NCI-H1105 treated with DMSO at 0.1 percent for 48 hours (cell line): Measurements from ENCODE around the gene CTSH.

ENCODE experiments used
- DNase-seq: peaks from one replicate; lab custom pipeline; 2025; lab: John Stamatoyannopoulos, UW

Gene CTSH

GRCh38 chr15:78977591-78978347, 32.9 kb upstream of the CTSH start:
- DNase-seq = no peak

GRCh38 chr15:78977091-78977571, 32.3 kb upstream of the CTSH start:
- DNase-seq = no peak

- no peak for DNase-seq
Observed at GRCh38 chr15:78976691-78977090, 31.8 kb upstream of the CTSH start.

GRCh38 chr15:78974272-78974918, 29.5 kb upstream of the CTSH start:
- no peak for DNase-seq

GRCh38 chr15:78969687-78970349, 25.0 kb upstream of the CTSH start:
- no peak for DNase-seq

- DNase-seq = no peak
Observed at GRCh38 chr15:78968539-78969271, 23.9 kb upstream of the CTSH start.

- DNase-seq = no peak
Observed at GRCh38 chr15:78968114-78968513, 23.3 kb upstream of the CTSH start.

- DNase-seq = no peak
Observed at GRCh38 chr15:78960308-78960707, 15.5 kb upstream of the CTSH start.

GRCh38 chr15:78959360-78959759, 14.5 kb upstream of the CTSH start:
- no peak for DNase-seq

- DNase-seq = no peak
Observed at GRCh38 chr15:78957416-78958093, 12.7 kb upstream of the CTSH start.

GRCh38 chr15:78956937-78957336, 12.1 kb upstream of the CTSH start:
- DNase-seq = no peak

GRCh38 chr15:78955355-78955754, 10.5 kb upstream of the CTSH start:
- no peak for DNase-seq

GRCh38 chr15:78951841-78952238, 7.0 kb upstream of the CTSH start:
- DNase-seq = peak; percentile 6

GRCh38 chr15:78950902-78951840, 6.3 kb upstream of the CTSH start:
- DNase-seq = no peak

GRCh38 chr15:78950343-78950742, 5.5 kb upstream of the CTSH start:
- DNase-seq = no peak

- DNase-seq = no peak
Observed at GRCh38 chr15:78949461-78949860, 4.6 kb upstream of the CTSH start.

- no peak for DNase-seq
Observed at GRCh38 chr15:78947506-78947905, 2.7 kb upstream of the CTSH start.

GRCh38 chr15:78946493-78946892, 1.6 kb upstream of the CTSH start:
- no peak for DNase-seq

GRCh38 chr15:78944202-78944625, 632 bp downstream of the CTSH start:
- no peak for DNase-seq

GRCh38 chr15:78943692-78944091, 1.2 kb downstream of the CTSH start:
- DNase-seq = no peak

- no peak for DNase-seq
Observed at GRCh38 chr15:78942741-78943140, 2.1 kb downstream of the CTSH start.
